Mucosa of descending colon (tissue), 3 donors: ENCODE results near the gene DPP10. TPM values are rescaled to one million over a fixed set of nuclear protein-coding genes. Genes with fewer than 3 reads are reported as not detected.

Experiments
- ATAC-seq: fragments of 200-7000 bp; cut with Tn5 transposase; one replicate; pipeline ENCODE4 v1.9.1; 2020; ENCODE audit warnings: mild to moderate bottlenecking, moderate library complexity
- DNase-seq, 3 donors: peaks; one replicate each; pipeline ENCODE4 v3.0.0-alpha.2; 2020
- H3K36me3 ChIP-seq: fragments of 200-600 bp; one replicate; pipeline ENCODE4 v1.8.0; 2021; ENCODE audit warnings: low read depth, mild to moderate bottlenecking
- H3K4me1 ChIP-seq: fragments of 200-600 bp; one replicate; pipeline ENCODE4 v1.8.0; 2021; ENCODE audit warnings: low read depth, mild to moderate bottlenecking
- H3K4me3 ChIP-seq: fragments of 200-600 bp; one replicate; pipeline ENCODE4 v1.8.0; 2021; ENCODE audit warnings: mild to moderate bottlenecking
- H3K9me3 ChIP-seq: fragments of 200-600 bp; one replicate; pipeline ENCODE4 v1.8.0; 2021; ENCODE audit warnings: mild to moderate bottlenecking
- intact Hi-C, 2 donors: fragments of 100-400 bp; cut with DNase I in 1 of 2; cut with micrococcal nuclease in 1 of 2; formaldehyde crosslinking; loops; one replicate each; pipeline versions ENCODE4 v1.11.0 to v1.11.1; 2022; cut with DNase I, micrococcal nuclease
- total RNA-seq, 3 donors: library from RNA; stranded (reverse); fragmentation: NEBNext Ultra II Directional in 2 of 3; extraction: Animal tissue kit (Norgen Biotek cat#: 25700) in 2 of 3; gene quantifications; one replicate each; pipeline versions ENCODE4 v1.2.1 to v1.2.4, GENCODE V29; 2021 to 2023
- TF ChIP-seq, protein P1 (sequence below): fragments of 200-600 bp; IDR thresholded peaks from one replicate; pipeline ENCODE4 v1.8.0; 2022; ENCODE audit warnings: antibody characterized with exemption, mild to moderate bottlenecking
- donor health status: DM: no; HTN: no; CAD: no; lungs with moderate emphysema.
- donor health status: DM: no; HTN: no; CAD: no.
- donor health status: DM: no; HTN: yes; CAD: no.

The DPP10 gene
- total RNA-seq, 3 donors from 2014 or later = 6.3 to 12.2 (median 6.9) TPM

DNA sequence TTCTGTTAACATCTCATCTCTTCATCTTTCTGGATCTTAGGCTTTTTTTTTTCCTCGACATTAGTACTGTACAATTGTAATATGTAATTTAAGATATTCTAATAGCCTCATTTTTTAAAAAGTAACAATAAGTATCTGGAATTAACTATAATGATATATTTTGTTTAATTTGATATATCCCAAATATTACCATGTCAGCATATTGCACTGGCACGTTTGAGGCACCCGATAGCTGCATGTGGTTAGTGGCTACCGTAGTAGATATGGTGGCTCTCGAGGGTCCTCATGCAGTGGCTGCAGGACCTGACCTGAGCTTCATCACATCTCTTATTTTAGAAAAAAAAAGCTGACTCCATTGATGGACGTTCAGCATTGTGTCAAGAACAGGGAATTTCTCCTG, 371.9 kb downstream of the DPP10 start:
- intact Hi-C loops = no loop called here
- H3K4me1 ChIP-seq = no peaks in the 10 kb centered on the region
- H3K4me3 ChIP-seq = no peak overlapping the region
- no peak for ATAC-seq
- no peak for DNase-seq
- H3K36me3 ChIP-seq = no peaks in the 10 kb centered on the region
- no peaks in the 10 kb centered on the region for H3K9me3 ChIP-seq
- TF ChIP-seq, protein P1, sequence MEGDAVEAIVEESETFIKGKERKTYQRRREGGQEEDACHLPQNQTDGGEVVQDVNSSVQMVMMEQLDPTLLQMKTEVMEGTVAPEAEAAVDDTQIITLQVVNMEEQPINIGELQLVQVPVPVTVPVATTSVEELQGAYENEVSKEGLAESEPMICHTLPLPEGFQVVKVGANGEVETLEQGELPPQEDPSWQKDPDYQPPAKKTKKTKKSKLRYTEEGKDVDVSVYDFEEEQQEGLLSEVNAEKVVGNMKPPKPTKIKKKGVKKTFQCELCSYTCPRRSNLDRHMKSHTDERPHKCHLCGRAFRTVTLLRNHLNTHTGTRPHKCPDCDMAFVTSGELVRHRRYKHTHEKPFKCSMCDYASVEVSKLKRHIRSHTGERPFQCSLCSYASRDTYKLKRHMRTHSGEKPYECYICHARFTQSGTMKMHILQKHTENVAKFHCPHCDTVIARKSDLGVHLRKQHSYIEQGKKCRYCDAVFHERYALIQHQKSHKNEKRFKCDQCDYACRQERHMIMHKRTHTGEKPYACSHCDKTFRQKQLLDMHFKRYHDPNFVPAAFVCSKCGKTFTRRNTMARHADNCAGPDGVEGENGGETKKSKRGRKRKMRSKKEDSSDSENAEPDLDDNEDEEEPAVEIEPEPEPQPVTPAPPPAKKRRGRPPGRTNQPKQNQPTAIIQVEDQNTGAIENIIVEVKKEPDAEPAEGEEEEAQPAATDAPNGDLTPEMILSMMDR = no peak

DNA sequence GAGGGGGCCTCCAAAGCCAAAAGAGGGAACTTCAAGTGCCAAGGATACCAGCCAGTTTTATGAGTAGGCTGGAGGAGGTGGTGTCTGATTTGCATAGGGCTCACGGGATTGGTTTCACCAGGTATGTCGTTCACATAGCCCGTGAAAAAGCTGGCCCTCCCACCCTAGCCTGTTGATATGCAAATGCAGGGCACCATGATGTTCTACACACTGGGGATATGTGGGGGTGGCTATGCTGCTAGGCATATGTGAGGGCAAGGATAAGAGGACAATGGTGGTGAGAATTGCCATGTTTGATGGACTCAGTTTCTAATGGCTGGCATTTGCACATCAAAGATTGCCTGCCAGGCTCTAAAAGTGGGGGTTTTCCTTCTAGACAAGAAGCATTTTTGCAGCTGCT, 378.6 kb downstream of the DPP10 start:
- H3K9me3 ChIP-seq = no peaks in the 10 kb centered on the region
- ATAC-seq = no peak

DNA sequence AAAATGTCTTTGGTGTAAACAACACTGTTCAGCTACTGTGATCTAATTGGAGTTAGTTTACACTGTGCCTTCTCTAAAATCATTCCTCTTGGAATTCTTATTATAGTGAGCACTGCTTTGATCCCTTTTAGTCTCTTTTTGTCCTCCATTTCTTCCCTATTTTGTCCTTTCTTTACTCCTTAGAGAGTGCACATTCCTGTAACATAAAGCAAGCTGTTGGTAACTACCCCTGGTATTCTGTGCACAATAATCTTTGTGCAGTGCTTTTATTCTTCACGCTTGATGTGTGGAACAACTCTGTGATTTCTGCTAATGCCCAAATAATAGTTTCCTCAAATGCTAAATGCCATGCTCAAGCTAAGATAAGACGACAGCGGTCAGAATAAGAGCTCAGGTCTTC, 401.5 kb downstream of the DPP10 start:
- TF ChIP-seq, protein P1 = no peak
- intact Hi-C loops = no loop called here
- ATAC-seq = no peak

More for the DNA sequence above, 378.6 kb downstream of the DPP10 start:
- intact Hi-C loops = no loop called here
- Histone ChIP-seq H3K4me1 (no peaks in the 10 kb centered on the region), H3K36me3 (no peaks in the 10 kb centered on the region), H3K4me3 (no peak overlapping the region)
- TF ChIP-seq, protein P1 = no peak
- DNase-seq = no peak

DNA sequence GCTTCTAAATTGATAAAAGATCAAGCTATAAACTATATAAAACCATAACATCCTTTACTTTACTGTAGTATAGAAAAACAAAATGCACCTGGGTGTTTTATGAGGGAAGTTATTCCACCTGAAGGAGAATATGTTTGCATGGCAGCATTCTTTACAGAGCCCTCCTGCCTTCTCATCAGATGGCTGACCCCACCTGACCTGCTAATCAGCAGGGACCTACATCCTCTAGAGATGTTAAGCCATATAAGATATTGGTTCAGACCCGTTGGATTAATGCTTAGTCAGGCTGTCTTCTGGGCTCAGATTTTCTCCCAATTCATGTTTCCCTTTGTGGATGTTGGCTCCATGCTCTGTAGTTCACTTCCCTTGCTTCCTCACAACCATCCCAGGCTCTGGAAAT, 414.8 kb downstream of the DPP10 start:
- Histone ChIP-seq H3K4me1 (no peaks in the 10 kb centered on the region), H3K36me3 (no peaks in the 10 kb centered on the region), H3K9me3 (no peaks in the 10 kb centered on the region), H3K4me3 (no peak overlapping the region)
- DNase-seq = no peak
- TF ChIP-seq, protein P1 = no peak
- no peak for ATAC-seq
- intact Hi-C loops = no loop called here

More for the DNA sequence above, 401.5 kb downstream of the DPP10 start:
- H3K36me3 ChIP-seq = no peaks in the 10 kb centered on the region
- H3K4me3 ChIP-seq = no peak overlapping the region
- DNase-seq = no peak
- no peaks in the 10 kb centered on the region for H3K9me3 ChIP-seq
- H3K4me1 ChIP-seq = no peaks in the 10 kb centered on the region

DNA sequence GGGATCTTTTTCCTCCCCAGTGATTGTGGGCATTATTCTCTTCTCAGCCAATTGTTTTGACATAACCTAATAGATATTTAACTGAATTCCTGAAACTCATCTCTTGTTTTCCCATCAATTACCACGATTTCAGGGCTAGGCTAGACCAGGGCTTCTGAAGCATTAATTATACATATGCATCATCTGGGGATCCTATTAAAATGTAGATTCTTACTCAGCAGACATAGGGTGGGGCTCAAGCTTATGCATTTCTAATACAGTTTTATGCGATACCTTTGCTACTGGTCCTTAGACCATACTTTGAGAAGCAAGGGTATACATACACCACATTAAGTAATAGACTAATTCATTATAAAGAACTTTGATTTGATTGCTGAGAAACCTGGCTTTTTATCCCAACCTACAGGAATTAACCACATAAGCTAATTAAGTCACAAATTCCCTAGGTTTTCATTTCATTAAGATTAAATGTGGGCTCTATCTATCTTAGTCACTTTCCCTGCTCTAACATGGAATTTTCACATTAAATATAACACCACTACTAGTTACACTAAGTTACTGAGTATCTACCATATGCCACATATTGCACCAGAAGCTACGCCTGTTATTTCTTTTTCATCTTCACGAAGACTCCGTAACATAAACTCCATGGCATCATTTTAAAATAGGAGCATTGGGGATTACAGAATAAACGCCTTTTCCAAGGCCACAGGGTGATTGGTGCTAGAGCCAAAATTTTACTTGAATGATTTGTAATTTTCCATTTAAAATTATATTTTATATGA, 417.5 kb downstream of the DPP10 start:
- DNase-seq (no peak), ATAC-seq (no peak)
- Histone ChIP-seq H3K4me3 (no peak overlapping the region), H3K4me1 (no peaks in the 10 kb centered on the region), H3K36me3 (no peaks in the 10 kb centered on the region), H3K9me3 (no peaks in the 10 kb centered on the region)
- TF ChIP-seq, protein P1 = no peak
- intact Hi-C loops = no loop called here
